K562 (cell line): Measurements from ENCODE around the gene HDAC7. TPM values are rescaled to one million over a fixed set of nuclear protein-coding genes. Genes with fewer than 3 reads are reported as not detected.

Experiments used
- ATAC-seq: fragments of 200-7000 bp; cut with Tn5 transposase; 3 replicates; pipeline ENCODE4 v1.9.1; 2020; ENCODE audit warnings: moderate library complexity
- BruUV-seq: library from RNA; stranded (reverse); fragments of 400-500 nt; replicated peaks from 2 replicates; lab custom pipeline; 2021; lab: Mats Ljungman, UMichigan
- CTCF ChIA-PET: fragments of 300-600 bp; formaldehyde crosslinking; extraction: SDS; loops from one replicate; lab custom pipeline; 2021; ENCODE audit warnings: low intra/inter-chr PET ratio; lab: Yijun Ruan, JAX
- POLR2A ChIA-PET: fragments of 300-600, 350-650 bp; sonication (Branson Sonifier 250); formaldehyde crosslinking; extraction: SDS; loops from one replicate; lab custom pipeline; 2021; ENCODE audit warnings: antibody characterized with exemption, inconsistent platforms; lab: Yijun Ruan, JAX
- DNase-seq, 4 experiments: peaks; one replicate each; pipeline versions ENCODE4 v3.0.0 to v3.0.0-alpha.2; 2011 to 2018; ENCODE audit warnings: low spot score in 3 of 4, mixed read lengths in 3 of 4; ENCODE audit errors: extremely low read depth in 1 of 4
- FAIRE-seq: peaks from 2 replicates; lab custom pipeline; 2011; peaks lifted over from hg19 to GRCh38; lab: Jason Lieb, UNC
- H2AFZ ChIP-seq: 2 replicates; pipeline ENCODE4 v1.6.0; 2011; ENCODE audit warnings: low read depth, low read length, control low read depth, inconsistent platforms
- H3K27ac ChIP-seq: fragments of 200-600 bp; 3 replicates; pipeline ENCODE4 v1.8.0; 2011; ENCODE audit warnings: low read depth, mild to moderate bottlenecking, control low read depth, inconsistent platforms, low read length, moderate library complexity, mixed read lengths; ENCODE audit errors: extremely low read depth
- H3K27me3 ChIP-seq, 2 experiments: fragments of 300-600 bp in 1 of 2; 2 replicates in 1 of 2; 3 replicates in 1 of 2; pipeline versions ENCODE4 v1.6.0 to v1.8.0; 2011; ENCODE audit warnings: inconsistent platforms in 2 of 2, low read length in 2 of 2, mild to moderate bottlenecking in 1 of 2, mixed read lengths in 1 of 2, moderate library complexity in 1 of 2; ENCODE audit not compliant: control insufficient read depth in 2 of 2, insufficient read depth in 2 of 2
- H3K36me3 ChIP-seq: fragments of 300-600 bp; 3 replicates; pipeline ENCODE4 v1.8.0; 2011; ENCODE audit warnings: mild to moderate bottlenecking, low read length, inconsistent platforms; ENCODE audit not compliant: control insufficient read depth, insufficient read depth
- H3K4me1 ChIP-seq, 2 experiments: fragments of 200-600 bp in 1 of 2; replicated peaks in 1 of 2; 2 replicates in 1 of 2; 3 replicates in 1 of 2; pipeline versions ENCODE4 v1.5.1 to v1.8.0; 2011; ENCODE audit warnings: inconsistent platforms in 2 of 2, low read length in 2 of 2, mild to moderate bottlenecking in 1 of 2, mixed read lengths in 1 of 2, moderate library complexity in 1 of 2; ENCODE audit not compliant: control insufficient read depth in 2 of 2, insufficient read depth in 2 of 2
- H3K4me2 ChIP-seq: 2 replicates; pipeline ENCODE4 v1.6.1; 2011; ENCODE audit warnings: low read length, control low read depth, inconsistent platforms, mixed read lengths; ENCODE audit not compliant: insufficient read depth
- H3K4me3 ChIP-seq: fragments of 200-600 bp; sonication (generic), shearing (Covaris generic); 2 replicates; pipeline ENCODE4 v1.5.1; 2016; ENCODE audit warnings: control low read depth, inconsistent platforms
- H3K79me2 ChIP-seq: fragments of 200-600 bp; 3 replicates; pipeline ENCODE4 v1.8.0; 2011; ENCODE audit warnings: low read length, inconsistent platforms; ENCODE audit not compliant: control insufficient read depth, insufficient read depth
- H3K9ac ChIP-seq, 2 experiments: 2 replicates each; pipeline versions ENCODE4 v1.6.0 to v1.6.1; 2011; ENCODE audit warnings: low read depth in 2 of 2, low read length in 2 of 2, control low read depth in 1 of 2, inconsistent platforms in 1 of 2, mild to moderate bottlenecking in 1 of 2, mixed read lengths in 1 of 2; ENCODE audit not compliant: insufficient read depth in 1 of 2
- H3K9me1 ChIP-seq: one replicate; pipeline ENCODE4 v1.6.0; 2011; ENCODE audit warnings: inconsistent platforms, mild to moderate bottlenecking, low read length, moderate library complexity; ENCODE audit not compliant: control insufficient read depth, insufficient read depth
- H3K9me3 ChIP-seq: replicated peaks from 2 replicates; pipeline ENCODE4 v1.5.1; 2011; ENCODE audit warnings: low read depth, low read length, inconsistent platforms; ENCODE audit not compliant: control insufficient read depth, insufficient read depth
- H4K20me1 ChIP-seq: replicated peaks from 2 replicates; pipeline ENCODE4 v1.6.1; 2011; ENCODE audit warnings: low read length, inconsistent platforms, mixed read lengths; ENCODE audit not compliant: control insufficient read depth, insufficient read depth
- ATF7 ChIP-seq: fragments of 450-650 bp; IDR thresholded peaks from 2 replicates; pipeline ENCODE4 v1.7.1; 2014; ENCODE audit warnings: mild to moderate bottlenecking, moderate library complexity
- ELF4 ChIP-seq: fragments of 450-650 bp; formaldehyde crosslinking; IDR thresholded peaks from 2 replicates; pipeline ENCODE4 v1.4.0; 2022; ENCODE audit warnings: missing genetic modification characterization
- U2AF2 ChIP-seq: fragments of 200-400 bp; formaldehyde crosslinking; optimal IDR thresholded peaks from 2 replicates; pipeline ENCODE3; 2017; ENCODE audit warnings: low read depth, mild to moderate bottlenecking, low read length
- ZSCAN29 ChIP-seq: fragments of 450-650 bp; IDR thresholded peaks from 2 replicates; pipeline ENCODE4 v1.6.1; 2017
- WGBS: fragments of 100-300 bp; shearing (Covaris generic); methylation state at CpG from one replicate; pipeline ENCODE4 v1.1.6; 2016; ENCODE audit warnings: low coverage, mixed read lengths; ENCODE audit not compliant: insufficient coverage; ENCODE audit errors: missing lambda C conversion rate; 5-methylcytosine and 5-hydroxymethylcytosine counted together
- in situ Hi-C: fragments of 300-500 bp; cut with MboI; formaldehyde crosslinking; loops from 4 replicates; pipeline ENCODE4 v1.15.0; 2018; ENCODE audit warnings: inconsistent platforms, mixed read lengths
- intact Hi-C: fragments of 100-400 bp; cut with micrococcal nuclease; formaldehyde crosslinking; loops from 2 replicates; pipeline ENCODE4 v1.14.2; 2022
- polyA plus RNA-seq, 8 experiments: library from polyadenylated mRNA; depleted of rRNA in 4 of 8; stranded (reverse) in 5 of 8; unstranded in 3 of 8; fragments of >200 nt; fragmentation: Nextera tagmentation in 2 of 8; fragmentation: Illumina TruSeq in 1 of 8; extraction: Ambion mirVana in 2 of 8; extraction: Trizol in 1 of 8; gene quantifications; 2 replicates each; pipeline versions ENCODE4 v1.2.1 to v1.2.3, GENCODE V29; 2011 to 2014; ENCODE audit warnings: inconsistent platforms in 1 of 8, missing spikeins in 1 of 8
- total RNA-seq, 7 experiments: library from RNA; depleted of rRNA in 6 of 7; stranded (reverse); fragments of >200 nt in 6 of 7; fragmentation: Illumina TruSeq in 2 of 7; extraction: Trizol in 2 of 7; gene quantifications; 2 replicates each; pipeline versions ENCODE4 v1.2.1 to v1.2.3, GENCODE V29; 2011 to 2021; ENCODE audit warnings: low replicate concordance in 1 of 7
- TF ChIP-seq, protein P1 (sequence below): fragments of 250-450 bp; sonication (Bioruptor Pico); IDR thresholded peaks from 2 replicates; pipeline ENCODE4 v1.8.0; 2021; ENCODE audit warnings: mild to moderate bottlenecking, moderate library complexity
- TF ChIP-seq, protein P2 (sequence below): sonication (generic); IDR thresholded peaks from 2 replicates; pipeline ENCODE4 v1.6.1; 2016

The HDAC7 gene
- total and polyA plus RNA-seq, 9 of the 15 experiments (the other 6 are each of a cell fraction or from before 2014, with no cell fraction given): 2.5 to 129 (median 31.1) TPM

GRCh38 chr12:47862881-47863280, 43.2 kb upstream of the HDAC7 start:
- FAIRE-seq: no peak
- H3K36me3 ChIP-seq: no peaks in the 10 kb centered on the region
- H2AFZ ChIP-seq: no peak overlapping the region
- no TSS peak for BruUV-seq
- no peak overlapping the region for H3K4me2 ChIP-seq
- ATAC-seq: no peak
- no peak overlapping the region for H3K9ac ChIP-seq
- peak in 2 of 4 experiments; percentile 21 to 24 for DNase-seq
- no peaks in the 10 kb centered on the region for H3K79me2 ChIP-seq
- no peaks in the 10 kb centered on the region for H3K9me3 ChIP-seq
- peaks cover 3 to 8% of the 10 kb centered on the region in 2 experiments; a peak in 4 of 5 replicates for H3K4me1 ChIP-seq
- in situ Hi-C loops (no loop called here), intact Hi-C loops (no loop called here)
- peaks cover 0 to 9% of the 10 kb centered on the region in 2 experiments; a peak in 1 of 5 replicates for H3K27me3 ChIP-seq
- H3K4me3 ChIP-seq: no peak overlapping the region
- H3K9me1 ChIP-seq: no peaks in the 10 kb centered on the region
- no peak overlapping the region for H3K27ac ChIP-seq
- no peaks in the 10 kb centered on the region for H4K20me1 ChIP-seq
- ChIA-PET POLR2A (interaction anchor here (0.8 kb wide), 1 partner anchor 21 kb away, joined by 4 read pairs; no protein-coding TSS in a partner anchor), CTCF (no interaction called here)
- TF ChIP-seq, protein P1, sequence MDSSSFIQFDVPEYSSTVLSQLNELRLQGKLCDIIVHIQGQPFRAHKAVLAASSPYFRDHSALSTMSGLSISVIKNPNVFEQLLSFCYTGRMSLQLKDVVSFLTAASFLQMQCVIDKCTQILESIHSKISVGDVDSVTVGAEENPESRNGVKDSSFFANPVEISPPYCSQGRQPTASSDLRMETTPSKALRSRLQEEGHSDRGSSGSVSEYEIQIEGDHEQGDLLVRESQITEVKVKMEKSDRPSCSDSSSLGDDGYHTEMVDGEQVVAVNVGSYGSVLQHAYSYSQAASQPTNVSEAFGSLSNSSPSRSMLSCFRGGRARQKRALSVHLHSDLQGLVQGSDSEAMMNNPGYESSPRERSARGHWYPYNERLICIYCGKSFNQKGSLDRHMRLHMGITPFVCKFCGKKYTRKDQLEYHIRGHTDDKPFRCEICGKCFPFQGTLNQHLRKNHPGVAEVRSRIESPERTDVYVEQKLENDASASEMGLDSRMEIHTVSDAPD (CRISPR knock-in tag): no peak
- no peak for TF ChIP-seq ATF7
- no peak for TF ChIP-seq ELF4 (CRISPR knock-in tag)
- TF ChIP-seq, protein P2, sequence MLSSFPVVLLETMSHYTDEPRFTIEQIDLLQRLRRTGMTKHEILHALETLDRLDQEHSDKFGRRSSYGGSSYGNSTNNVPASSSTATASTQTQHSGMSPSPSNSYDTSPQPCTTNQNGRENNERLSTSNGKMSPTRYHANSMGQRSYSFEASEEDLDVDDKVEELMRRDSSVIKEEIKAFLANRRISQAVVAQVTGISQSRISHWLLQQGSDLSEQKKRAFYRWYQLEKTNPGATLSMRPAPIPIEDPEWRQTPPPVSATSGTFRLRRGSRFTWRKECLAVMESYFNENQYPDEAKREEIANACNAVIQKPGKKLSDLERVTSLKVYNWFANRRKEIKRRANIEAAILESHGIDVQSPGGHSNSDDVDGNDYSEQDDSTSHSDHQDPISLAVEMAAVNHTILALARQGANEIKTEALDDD: no peak
- no peak for TF ChIP-seq U2AF2
- TF ChIP-seq ZSCAN29: no peak
- 42% methylated on average over 7 of the region's 7 CpGs for whole genome bisulfite sequencing
